Stimulated activated CD8-positive, alpha-beta memory T cell treated with anti-CD3 and anti-CD28 coated beads, Interleukin-7, amount 100 ng/mL, for 24 hours (primary cell): ENCODE data around the gene CSF3.
"Not testable (repeated sequence)": the region's sequence is repeated elsewhere in the genome, so short reads cannot be mapped to it uniquely, and the experiment has no call there.

Experiments
- DNase-seq: peaks from one replicate; pipeline ENCODE4 v3.0.0-alpha.2; 2020; ENCODE audit warnings: low read depth

Gene CSF3

GRCh38 chr17:39997543-39997942 lies 17.7 kb upstream of the CSF3 start:
- DNase-seq = no peak

GRCh38 chr17:39999067-39999466 lies 16.2 kb upstream of the CSF3 start:
- DNase-seq = no peak

GRCh38 chr17:40000161-40000560 lies 15.1 kb upstream of the CSF3 start:
- no peak for DNase-seq

- DNase-seq = not testable (repeated sequence)
Measured at GRCh38 chr17:40001335-40001734, 13.9 kb upstream of the CSF3 start.

GRCh38 chr17:40004072-40004471 lies 11.2 kb upstream of the CSF3 start:
- DNase-seq = no peak

- no peak for DNase-seq
Measured at GRCh38 chr17:40004712-40005111, 10.5 kb upstream of the CSF3 start.

- DNase-seq = no peak
Measured at GRCh38 chr17:40005520-40005919, 9.7 kb upstream of the CSF3 start.

GRCh38 chr17:40010946-40011500 lies 4.2 kb upstream of the CSF3 start:
- DNase-seq = not testable (repeated sequence)

- not testable (repeated sequence) for DNase-seq
Measured at GRCh38 chr17:40012017-40012647, 3.1 kb upstream of the CSF3 start.

GRCh38 chr17:40014375-40014980 lies 762 bp upstream of the CSF3 start:
- DNase-seq = no peak

- DNase-seq = no peak
Measured at GRCh38 chr17:40015998-40016985, 1.1 kb downstream of the CSF3 start.

- DNase-seq = no peak
Measured at GRCh38 chr17:40017422-40018080, 2.3 kb downstream of the CSF3 start.

GRCh38 chr17:40018211-40019121 lies 3.2 kb downstream of the CSF3 start:
- no peak for DNase-seq

- no peak for DNase-seq
Measured at GRCh38 chr17:40019140-40019991, 4.1 kb downstream of the CSF3 start.

GRCh38 chr17:40020146-40020545 lies 4.9 kb downstream of the CSF3 start:
- DNase-seq = no peak

- no peak for DNase-seq
Measured at GRCh38 chr17:40021451-40021971, 6.3 kb downstream of the CSF3 start.

- DNase-seq = no peak
Measured at GRCh38 chr17:40022497-40022896, 7.3 kb downstream of the CSF3 start.

- no peak for DNase-seq
Measured at GRCh38 chr17:40022961-40023541, 7.8 kb downstream of the CSF3 start.

- DNase-seq = no peak
Measured at GRCh38 chr17:40023590-40024292, 8.5 kb downstream of the CSF3 start.
